Activated CD4-positive, alpha-beta T cell treated with anti-CD3 and anti-CD28 coated beads for 36 hours (primary cell): ENCODE measurements around the gene GNB1. TPM values are rescaled to one million over a fixed set of nuclear protein-coding genes. Genes with fewer than 3 reads are reported as not detected.
"Not testable (repeated sequence)": the region's sequence is repeated elsewhere in the genome, so short reads cannot be mapped to it uniquely, and the experiment has no call there.

ENCODE experiments used
- ATAC-seq: fragments of 200-7000 bp; cut with Tn5 transposase; one replicate; pipeline ENCODE4 v1.10.0; 2021; ENCODE audit warnings: mild to moderate bottlenecking, moderate library complexity
- CTCF ChIA-PET: fragments of 350-600 bp; sonication (Branson Sonifier 250); formaldehyde crosslinking; loops from one replicate; lab custom pipeline; 2021; ENCODE audit warnings: antibody characterized with exemption; lab: Charles Lee
- POLR2A ChIA-PET: fragments of 350-600 bp; sonication (Branson Sonifier 250); formaldehyde crosslinking; loops from one replicate; lab custom pipeline; 2021; ENCODE audit warnings: antibody characterized with exemption, inconsistent platforms; lab: Charles Lee
- DNase-seq: peaks from one replicate; pipeline ENCODE4 v3.0.0-alpha.2; 2020
- H3K27ac Mint-ChIP-seq: one replicate; pipeline ENCODE4 v1.8.0; 2021; ENCODE audit warnings: mixed read lengths
- H3K27me3 Mint-ChIP-seq: one replicate; pipeline ENCODE4 v1.8.0; 2021; ENCODE audit warnings: mixed read lengths
- H3K36me3 Mint-ChIP-seq: one replicate; pipeline ENCODE4 v1.8.0; 2021; ENCODE audit warnings: low read depth, mixed read lengths
- H3K4me1 Mint-ChIP-seq: one replicate; pipeline ENCODE4 v1.8.0; 2021; ENCODE audit warnings: mixed read lengths
- H3K4me3 Mint-ChIP-seq: one replicate; pipeline ENCODE4 v1.8.0; 2021; ENCODE audit warnings: mild to moderate bottlenecking, moderate library complexity, mixed read lengths
- H3K9me3 Mint-ChIP-seq: one replicate; pipeline ENCODE4 v1.8.0; 2021; ENCODE audit warnings: low read depth, mixed read lengths
- intact Hi-C, 2 experiments: fragments of 100-400 bp; cut with DNase I in 1 of 2; cut with micrococcal nuclease in 1 of 2; formaldehyde crosslinking; loops; one replicate each; pipeline versions ENCODE4 v1.14.2 to v1.15.1; 2022 to 2024; cut with DNase I, micrococcal nuclease
- total RNA-seq, 2 experiments: library from RNA; stranded (reverse); gene quantifications; one replicate each; pipeline ENCODE4 v1.2.3, GENCODE V29; 2021

The GNB1 gene
- total RNA-seq, 2 experiments from 2014 or later = 347 to 669 TPM

- Mint-ChIP-seq H3K36me3 (peaks cover 13% of the 10 kb centered on the region), H3K27me3 (no peaks in the 10 kb centered on the region), H3K4me3 (no peak overlapping the region), H3K4me1 (peaks cover 63% of the 10 kb centered on the region), H3K27ac (peak overlapping the region; percentile 61), H3K9me3 (no peaks in the 10 kb centered on the region)
- no peak for DNase-seq
- ChIA-PET CTCF (interaction anchor here (0.8 kb wide), 1 partner anchor 60 kb away, joined by 3 read pairs; no protein-coding TSS in a partner anchor), POLR2A (no interaction called here)
- intact Hi-C loops = no loop called here
- peak; percentile 18 for ATAC-seq
Measured at GRCh38 chr1:1862905-1863547, 27.9 kb downstream of the GNB1 start.

GRCh38 chr1:1861761-1862310, 29.1 kb downstream of the GNB1 start:
- peaks cover 11% of the 10 kb centered on the region for H3K36me3 Mint-ChIP-seq
- ATAC-seq, DNase-seq, H3K27ac Mint-ChIP-seq, intact Hi-C loops, H3K4me3 Mint-ChIP-seq, H3K27me3 Mint-ChIP-seq, H3K9me3 Mint-ChIP-seq: not testable (repeated sequence)
- CTCF ChIA-PET = interaction anchor here (0.6 to 2.4 kb wide), 2 partner anchors 9 to 404 kb away, joined by 3 to 8 read pairs; no protein-coding TSS in a partner anchor
- peaks cover 69% of the 10 kb centered on the region for H3K4me1 Mint-ChIP-seq
- POLR2A ChIA-PET = interaction anchor here (0.6 kb wide), 1 partner anchor 24 kb away, joined by 10 read pairs; no protein-coding TSS in a partner anchor

- Mint-ChIP-seq H3K36me3 (peaks cover 9% of the 10 kb centered on the region), H3K9me3 (no peaks in the 10 kb centered on the region), H3K4me3 (no peak overlapping the region), H3K27me3 (no peaks in the 10 kb centered on the region), H3K4me1 (peaks cover 70% of the 10 kb centered on the region), H3K27ac (peak overlapping the region; percentile 60)
- POLR2A ChIA-PET = no interaction called here
- DNase-seq = no peak
- no peak for ATAC-seq
- CTCF ChIA-PET = interaction anchor here (2.4 kb wide), 1 partner anchor 9 kb away, joined by 8 read pairs; no protein-coding TSS in a partner anchor
- intact Hi-C loops = no loop called here
Measured at GRCh38 chr1:1861339-1861730, 29.6 kb downstream of the GNB1 start.

GRCh38 chr1:1859970-1860697, 30.8 kb downstream of the GNB1 start:
- H3K36me3 Mint-ChIP-seq, intact Hi-C loops, DNase-seq, H3K4me3 Mint-ChIP-seq, H3K9me3 Mint-ChIP-seq, H3K27me3 Mint-ChIP-seq: not testable (repeated sequence)
- CTCF ChIA-PET = interaction anchor here (0.6 to 2.4 kb wide), 2 partner anchors 11 to 49 kb away, joined by 3 to 8 read pairs; no protein-coding TSS in a partner anchor
- Mint-ChIP-seq H3K4me1 (peaks cover 71% of the 10 kb centered on the region), H3K27ac (peak overlapping the region; percentile 37)
- peak; percentile 67 for ATAC-seq
- POLR2A ChIA-PET = interaction anchor here (0.6 kb wide), 1 partner anchor 28 kb away, joined by 11 read pairs; no protein-coding TSS in a partner anchor

- no peaks in the 10 kb centered on the region for H3K9me3 Mint-ChIP-seq
- intact Hi-C loops = no loop called here
- H3K4me1 Mint-ChIP-seq = peaks cover 71% of the 10 kb centered on the region
- H3K27me3 Mint-ChIP-seq = no peaks in the 10 kb centered on the region
- H3K27ac Mint-ChIP-seq = peak overlapping the region; percentile 23
- ATAC-seq = no peak
- POLR2A ChIA-PET = no interaction called here
- CTCF ChIA-PET = interaction anchor here (0.8 to 1.1 kb wide), 3 partner anchors 12 to 48 kb away, joined by 3 to 5 read pairs (median 5); no protein-coding TSS in a partner anchor
- H3K4me3 Mint-ChIP-seq = no peak overlapping the region
- peaks cover 2% of the 10 kb centered on the region for H3K36me3 Mint-ChIP-seq
- peak; percentile 24 for DNase-seq
Measured at GRCh38 chr1:1858382-1859086, 32.4 kb downstream of the GNB1 start.

- H3K4me1 Mint-ChIP-seq = peaks cover 70% of the 10 kb centered on the region
- intact Hi-C loops = no loop called here
Measured at GRCh38 chr1:1857096-1857703, 33.7 kb downstream of the GNB1 start.

GRCh38 chr1:1856161-1856560, 34.7 kb downstream of the GNB1 start:
- H3K27ac Mint-ChIP-seq = peak overlapping the region; percentile 0
- H3K27me3 Mint-ChIP-seq, H3K9me3 Mint-ChIP-seq, intact Hi-C loops, ATAC-seq, H3K4me3 Mint-ChIP-seq, POLR2A ChIA-PET, DNase-seq: not testable (repeated sequence)
- H3K36me3 Mint-ChIP-seq = peaks cover 12% of the 10 kb centered on the region
- CTCF ChIA-PET = interaction anchor here (0.6 to 0.7 kb wide), 2 partner anchors 30 to 272 kb away, joined by 3 to 4 read pairs; no protein-coding TSS in a partner anchor
- H3K4me1 Mint-ChIP-seq = peaks cover 64% of the 10 kb centered on the region

More at GRCh38 chr1:1857096-1857703, 33.7 kb downstream of the GNB1 start:
- ATAC-seq (no peak), DNase-seq (no peak)
- H3K27ac Mint-ChIP-seq = no peak overlapping the region
- no peaks in the 10 kb centered on the region for H3K27me3 Mint-ChIP-seq
- ChIA-PET CTCF (no interaction called here), POLR2A (no interaction called here)
- H3K9me3 Mint-ChIP-seq = no peaks in the 10 kb centered on the region
- no peak overlapping the region for H3K4me3 Mint-ChIP-seq
- H3K36me3 Mint-ChIP-seq = peaks cover 9% of the 10 kb centered on the region

GRCh38 chr1:1853593-1854257, 37.2 kb downstream of the GNB1 start:
- Mint-ChIP-seq H3K36me3 (peaks cover 21% of the 10 kb centered on the region), H3K27me3 (no peaks in the 10 kb centered on the region), H3K9me3 (no peaks in the 10 kb centered on the region), H3K4me3 (no peak overlapping the region), H3K4me1 (peaks cover 64% of the 10 kb centered on the region), H3K27ac (peak overlapping the region; percentile 64)
- no peak for DNase-seq
- POLR2A ChIA-PET = no interaction called here
- CTCF ChIA-PET = interaction anchor here (1.0 kb wide), 1 partner anchor 16 kb away, joined by 5 read pairs; no protein-coding TSS in a partner anchor
- intact Hi-C loops = loop anchor here in 1 of 2 experiments (2.0 kb wide), 1 partner anchor 19 kb away; no protein-coding TSS in a partner anchor
- no peak for ATAC-seq

- intact Hi-C loops = loop anchor here in 1 of 2 experiments (2.0 kb wide), 1 partner anchor 20 kb away; no protein-coding TSS in a partner anchor
- H3K4me3 Mint-ChIP-seq = no peak overlapping the region
- POLR2A ChIA-PET = no interaction called here
Measured at GRCh38 chr1:1852619-1853414, 38.1 kb downstream of the GNB1 start.

More at GRCh38 chr1:1852619-1853414, 38.1 kb downstream of the GNB1 start:
- H3K4me1 Mint-ChIP-seq = peaks cover 59% of the 10 kb centered on the region
- CTCF ChIA-PET = interaction anchor here (1.0 kb wide), 1 partner anchor 17 kb away, joined by 5 read pairs; no protein-coding TSS in a partner anchor
- peak overlapping the region; percentile 64 for H3K27ac Mint-ChIP-seq
- DNase-seq (no peak), ATAC-seq (no peak)
- peaks cover 21% of the 10 kb centered on the region for H3K36me3 Mint-ChIP-seq
- no peaks in the 10 kb centered on the region for H3K9me3 Mint-ChIP-seq
- H3K27me3 Mint-ChIP-seq = no peaks in the 10 kb centered on the region
